Choroid plexus epithelial cell (primary cell): Measurements from ENCODE around the gene DUSP22.

Experiments
- DNase-seq: peaks from one replicate; pipeline ENCODE4 v3.0.0-alpha.2; 2010; ENCODE audit warnings: low read depth
- H3K4me3 ChIP-seq: 2 replicates; pipeline ENCODE4 v1.5.1; 2011; ENCODE audit warnings: low read depth, mild to moderate bottlenecking, control low read depth, low read length, moderate library complexity
- TF ChIP-seq, protein P1 (sequence below): conservative IDR thresholded peaks from 2 replicates; pipeline ENCODE4 v1.5.1; 2011; ENCODE audit warnings: low read depth, mild to moderate bottlenecking, control low read depth, inconsistent platforms, low read length, moderate library complexity

The DUSP22 gene

DNA sequence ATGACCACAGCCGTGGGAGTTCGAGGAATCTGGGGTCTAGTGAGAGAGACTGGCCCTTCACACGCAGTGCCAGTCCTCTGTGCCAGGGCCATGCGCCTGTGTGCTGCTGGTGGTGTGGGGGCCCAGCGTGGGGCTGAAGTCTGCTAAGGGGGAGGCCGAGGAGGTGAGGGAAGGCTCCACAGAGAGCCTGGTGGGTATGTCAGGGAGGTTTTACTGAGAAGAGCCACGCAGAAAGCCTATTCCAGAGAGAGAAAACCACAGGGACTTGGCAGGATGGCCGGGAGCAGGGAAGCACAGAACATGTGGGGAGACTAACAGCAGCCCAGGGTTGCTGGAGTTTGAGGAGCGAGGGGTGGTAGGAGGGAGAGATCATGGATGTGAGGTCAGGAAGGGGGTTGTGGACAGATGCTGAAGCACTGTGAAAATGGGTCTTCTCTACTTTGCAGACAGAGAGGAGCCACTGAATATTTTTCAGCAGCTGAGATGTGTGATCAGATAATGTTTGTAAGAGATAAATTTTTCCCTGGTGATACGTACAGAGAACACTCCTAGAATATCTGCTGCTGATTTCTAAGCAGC lies 35.3 kb downstream of the DUSP22 start:
- TF ChIP-seq, protein P1, sequence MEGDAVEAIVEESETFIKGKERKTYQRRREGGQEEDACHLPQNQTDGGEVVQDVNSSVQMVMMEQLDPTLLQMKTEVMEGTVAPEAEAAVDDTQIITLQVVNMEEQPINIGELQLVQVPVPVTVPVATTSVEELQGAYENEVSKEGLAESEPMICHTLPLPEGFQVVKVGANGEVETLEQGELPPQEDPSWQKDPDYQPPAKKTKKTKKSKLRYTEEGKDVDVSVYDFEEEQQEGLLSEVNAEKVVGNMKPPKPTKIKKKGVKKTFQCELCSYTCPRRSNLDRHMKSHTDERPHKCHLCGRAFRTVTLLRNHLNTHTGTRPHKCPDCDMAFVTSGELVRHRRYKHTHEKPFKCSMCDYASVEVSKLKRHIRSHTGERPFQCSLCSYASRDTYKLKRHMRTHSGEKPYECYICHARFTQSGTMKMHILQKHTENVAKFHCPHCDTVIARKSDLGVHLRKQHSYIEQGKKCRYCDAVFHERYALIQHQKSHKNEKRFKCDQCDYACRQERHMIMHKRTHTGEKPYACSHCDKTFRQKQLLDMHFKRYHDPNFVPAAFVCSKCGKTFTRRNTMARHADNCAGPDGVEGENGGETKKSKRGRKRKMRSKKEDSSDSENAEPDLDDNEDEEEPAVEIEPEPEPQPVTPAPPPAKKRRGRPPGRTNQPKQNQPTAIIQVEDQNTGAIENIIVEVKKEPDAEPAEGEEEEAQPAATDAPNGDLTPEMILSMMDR: no peak
- no peak overlapping the region for H3K4me3 ChIP-seq
- DNase-seq: peak; percentile 34

DNA sequence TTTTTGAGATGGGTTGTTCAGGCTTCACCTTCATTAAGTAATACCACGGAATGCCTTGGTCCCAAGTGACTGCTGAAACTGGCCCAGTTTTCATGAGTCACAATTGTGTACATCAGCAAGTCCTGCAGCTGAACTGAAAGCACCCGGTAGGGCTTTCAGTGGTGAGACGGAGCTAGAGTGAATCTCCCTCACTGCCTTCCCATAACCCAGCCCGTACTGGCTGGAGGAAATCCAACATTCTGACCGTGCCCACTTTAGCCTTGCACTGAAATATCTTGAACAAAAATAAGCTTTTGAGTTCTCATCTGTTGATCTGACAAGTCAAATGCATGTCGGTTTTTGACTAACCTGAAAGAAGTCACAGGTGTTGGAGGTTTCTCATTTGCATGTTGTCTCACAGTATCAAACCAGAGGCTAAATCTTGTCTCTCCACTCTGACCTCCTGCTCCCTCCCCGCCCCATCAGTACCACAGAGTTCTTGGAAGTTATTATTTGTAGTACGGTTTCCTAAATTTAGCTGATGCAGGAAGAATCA lies 35.9 kb downstream of the DUSP22 start:
- DNase-seq: peak; percentile 92
- no peak overlapping the region for H3K4me3 ChIP-seq
- TF ChIP-seq, protein P1: peak; percentile 13

DNA sequence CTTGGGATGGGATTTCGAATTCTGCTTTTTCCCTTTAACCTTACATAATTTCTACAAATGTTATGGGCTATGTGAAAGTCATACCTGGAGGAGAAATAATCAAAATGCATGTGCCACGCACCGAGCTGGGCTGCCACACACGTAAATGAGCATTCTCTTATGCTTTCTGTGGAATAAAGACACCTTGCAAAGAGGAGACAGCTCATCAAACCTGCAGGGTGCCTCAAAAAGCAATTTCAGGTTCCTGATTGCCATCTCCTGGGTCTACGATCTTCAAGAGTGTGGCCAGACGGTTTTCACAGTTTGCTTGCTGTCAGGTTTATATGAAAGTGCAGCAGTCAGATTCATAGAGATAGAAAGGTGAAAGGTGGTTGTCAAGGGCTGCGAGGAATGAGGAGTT lies 36.6 kb downstream of the DUSP22 start:
- no peak overlapping the region for H3K4me3 ChIP-seq
- DNase-seq: no peak
- TF ChIP-seq, protein P1: no peak

DNA sequence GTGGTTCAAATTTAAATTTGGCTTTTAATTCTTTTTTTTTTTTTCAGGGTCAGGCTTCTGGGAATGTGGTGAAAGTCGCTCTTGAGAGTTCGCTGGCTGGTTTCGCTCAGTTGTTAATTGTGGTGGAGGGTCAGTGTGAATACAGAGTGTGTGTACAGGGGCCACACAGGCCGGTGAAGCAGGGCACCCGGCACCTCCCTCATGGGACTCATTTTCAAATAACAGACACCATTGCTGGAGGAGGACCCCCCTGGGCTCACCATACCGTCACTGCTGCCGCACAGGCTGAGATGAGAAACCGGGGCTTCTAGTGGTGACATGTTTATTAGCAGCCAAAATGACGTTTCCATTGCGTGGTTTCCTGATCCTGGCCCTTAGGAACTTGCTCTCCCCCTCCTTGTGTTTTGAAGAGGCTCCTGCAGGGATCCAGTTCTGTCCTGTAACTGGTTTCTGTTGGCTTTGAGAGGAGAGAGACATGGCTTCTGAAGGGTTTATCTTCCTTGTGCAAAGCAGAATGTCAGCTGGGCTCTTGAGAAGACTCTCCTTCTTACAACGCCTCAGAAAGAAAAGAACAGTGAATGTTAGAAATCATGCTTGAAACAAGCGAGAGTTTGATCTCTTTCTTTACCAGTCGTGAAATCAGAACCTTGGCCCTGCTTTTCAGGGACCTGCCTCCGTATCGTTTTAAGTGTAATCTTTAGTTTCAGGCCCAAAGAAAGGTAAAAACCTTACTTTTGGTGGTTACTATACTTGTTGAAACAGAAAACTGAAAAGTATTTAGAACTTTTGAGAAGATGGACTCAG lies 37.8 kb downstream of the DUSP22 start:
- no peak for DNase-seq
- TF ChIP-seq, protein P1: no peak
- no peak overlapping the region for H3K4me3 ChIP-seq

DNA sequence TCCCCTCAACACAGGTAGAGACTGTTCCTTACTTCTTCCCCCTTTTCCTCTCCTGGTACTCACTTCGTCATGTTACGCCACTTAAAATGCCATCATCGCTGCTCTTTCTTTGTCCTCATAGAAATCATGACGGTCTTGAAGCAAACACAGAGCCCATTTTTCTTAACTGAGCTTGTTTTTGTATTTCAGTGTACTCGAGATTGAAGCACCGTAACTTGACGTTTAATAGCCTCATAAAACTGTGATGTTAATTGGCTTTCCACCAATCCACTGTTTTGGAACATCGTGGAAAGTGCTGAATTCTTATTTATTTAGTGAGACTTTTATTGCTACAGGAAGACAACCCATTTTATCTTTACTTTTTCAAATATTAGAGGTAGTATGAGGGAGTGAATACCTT lies 38.7 kb downstream of the DUSP22 start:
- no peak for DNase-seq
- TF ChIP-seq, protein P1: no peak
- no peak overlapping the region for H3K4me3 ChIP-seq

DNA sequence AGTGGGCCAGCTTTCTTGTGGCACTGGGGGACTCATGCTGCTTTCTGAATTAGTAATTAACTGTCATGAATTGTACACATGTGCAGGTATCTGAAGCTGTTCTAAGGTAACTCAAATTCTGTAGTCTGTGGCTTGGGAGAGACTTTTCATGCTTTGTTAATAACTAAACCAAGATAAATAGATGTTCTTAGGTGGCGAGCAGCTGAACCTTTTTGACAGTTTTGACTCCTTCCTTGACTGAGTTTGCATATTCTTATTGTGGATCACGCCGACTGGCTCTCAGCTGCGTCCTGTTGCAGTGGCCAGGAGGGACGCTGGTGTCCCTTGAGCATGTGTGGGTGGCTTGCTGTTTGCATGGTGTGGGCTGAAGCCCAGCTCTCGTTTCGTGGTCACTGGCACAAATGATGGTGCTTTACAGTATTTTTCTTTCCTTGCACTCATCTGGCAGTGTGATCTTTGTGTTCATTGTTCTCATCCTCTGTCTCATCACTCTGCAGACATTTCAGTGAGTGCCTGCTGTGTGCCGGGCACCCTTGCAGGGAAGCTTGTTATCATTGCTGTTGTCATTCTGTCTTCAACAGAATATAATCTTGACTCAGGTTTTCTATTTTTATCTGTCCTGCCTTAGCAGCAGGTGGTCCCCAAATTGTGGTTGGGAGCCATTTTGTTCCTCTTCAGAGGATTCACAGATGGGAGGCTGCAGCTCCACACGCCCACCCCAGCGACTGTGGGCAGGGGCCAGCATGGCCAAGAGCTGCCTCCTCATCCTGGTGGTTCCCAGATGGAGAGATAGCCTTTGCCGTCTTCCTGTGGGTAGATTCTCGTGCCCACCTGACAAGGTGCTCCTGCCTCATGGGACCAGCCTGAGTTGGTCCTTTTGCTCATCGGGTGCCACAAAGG lies 39.6 kb downstream of the DUSP22 start:
- TF ChIP-seq, protein P1: no peak
- H3K4me3 ChIP-seq: no peak overlapping the region
- DNase-seq: no peak
